Left renal pelvis (tissue), 4 donors: ENCODE measurements around the gene INSIG1. TPM values are rescaled to one million over a fixed set of nuclear protein-coding genes. Genes with fewer than 3 reads are reported as not detected.

Experiments
- DNase-seq, 4 donors: peaks; one replicate each; pipeline ENCODE4 v3.0.0-alpha.2; 2013; ENCODE audit warnings: low read depth in 4 of 4, low spot score in 3 of 4
- polyA plus RNA-seq, 4 donors: library from polyadenylated mRNA; unstranded; fragments of 120-200 nt; gene quantifications; one replicate each; pipeline ENCODE4 v1.2.1, GENCODE V29; 2013; ENCODE audit not compliant: insufficient read length in 4 of 4

INSIG1 gene
- polyA plus RNA-seq, 4 donors = 27.0 to 40.8 (median 31.5) TPM

- no peak for DNase-seq
These were observed 13.0 kb upstream of the INSIG1 start for GRCh38 chr7:155284496-155285274.

GRCh38 chr7:155285423-155285822 is 12.3 kb upstream of the INSIG1 start:
- DNase-seq = no peak

DNA sequence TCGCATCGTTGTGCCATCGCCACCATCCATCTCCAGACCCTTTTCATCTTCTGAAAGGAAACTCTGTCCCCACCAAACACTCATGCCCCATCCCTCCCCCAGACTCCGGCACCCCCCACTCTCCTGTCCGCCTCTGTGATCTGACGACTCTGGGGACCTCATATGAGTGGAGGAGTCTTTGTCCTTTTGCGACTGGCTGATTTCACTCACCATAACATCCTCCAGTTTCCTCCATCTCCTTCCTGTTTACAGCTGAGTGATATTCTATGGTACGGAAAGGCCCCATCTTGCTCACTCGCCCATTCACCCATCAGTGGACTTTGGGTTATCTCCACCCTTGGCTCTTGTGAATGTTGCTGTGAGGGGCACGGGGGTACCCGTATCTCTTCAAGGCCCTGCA is 11.8 kb upstream of the INSIG1 start:
- DNase-seq = no peak

DNA sequence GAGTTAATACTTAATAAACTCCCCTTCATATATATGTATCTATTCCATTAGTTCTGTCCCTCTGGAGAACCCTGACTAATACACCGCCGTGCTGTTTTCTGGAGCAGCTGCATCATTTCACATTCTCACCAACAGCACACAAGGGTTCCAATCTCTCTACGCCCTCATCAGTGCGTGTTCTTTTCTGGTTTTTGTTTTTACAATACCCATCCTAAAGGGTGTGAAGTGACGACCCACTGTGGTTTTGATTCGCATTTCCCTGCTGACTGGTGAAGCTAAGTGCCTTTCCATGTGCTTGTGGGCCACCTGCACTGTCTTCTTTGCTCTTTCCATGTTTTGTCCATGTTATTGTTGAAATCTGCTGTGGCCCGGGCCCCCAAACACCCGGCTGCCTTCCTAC is 11.0 kb upstream of the INSIG1 start:
- DNase-seq = no peak

DNA sequence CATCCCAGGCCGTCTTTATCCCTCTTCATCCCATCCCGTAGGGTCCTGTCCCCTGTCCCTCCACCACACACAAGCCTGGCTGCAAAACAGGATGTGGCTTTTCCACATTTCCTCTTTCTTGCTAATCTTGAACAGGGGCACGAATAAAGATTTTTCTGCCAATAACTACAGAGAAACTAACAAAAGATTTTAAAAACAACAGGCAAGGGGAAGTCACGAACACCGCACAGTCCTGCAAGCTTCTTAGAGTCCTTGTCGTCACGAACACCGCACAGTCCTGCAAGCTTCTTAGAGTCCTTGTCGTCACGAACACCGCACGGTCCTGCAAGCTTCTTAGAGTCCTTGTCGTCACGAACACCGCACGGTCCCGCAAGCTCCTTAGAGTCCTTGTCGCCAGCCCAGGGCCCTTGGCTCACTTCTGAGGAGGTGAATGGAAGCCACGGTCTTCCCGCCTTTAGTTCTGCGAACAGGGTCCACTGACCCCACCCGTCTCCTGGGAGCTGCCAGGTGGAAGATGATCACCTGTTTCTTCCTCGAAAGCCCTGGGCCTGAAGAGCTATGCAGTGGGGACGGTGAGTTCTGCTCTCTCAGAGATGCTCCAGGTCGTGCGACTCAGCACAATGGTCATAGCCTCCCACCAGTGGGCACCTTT is 10.3 kb upstream of the INSIG1 start:
- DNase-seq = no peak

DNA sequence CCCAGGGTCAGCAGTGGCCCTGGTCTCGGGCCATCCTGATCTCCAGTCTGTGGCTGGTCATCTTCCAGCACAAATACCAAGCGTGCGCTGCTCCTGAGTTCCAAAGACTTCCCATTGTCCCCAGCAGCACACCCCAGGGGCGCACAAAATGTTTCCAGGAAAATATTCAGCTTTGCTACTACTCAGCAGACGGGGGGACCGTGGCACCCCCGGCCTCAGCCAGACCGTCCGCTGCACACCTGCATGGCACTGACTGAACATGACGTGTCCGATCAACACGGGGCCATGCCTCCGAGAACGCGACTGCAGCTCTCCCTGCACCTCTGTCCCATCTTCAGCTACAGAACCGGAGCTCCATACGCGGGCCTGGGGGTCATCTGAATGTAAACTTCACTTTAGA is 9.6 kb upstream of the INSIG1 start:
- no peak for DNase-seq

GRCh38 chr7:155289107-155289506 is 8.6 kb upstream of the INSIG1 start:
- DNase-seq = no peak

GRCh38 chr7:155289949-155290501 is 7.7 kb upstream of the INSIG1 start:
- DNase-seq = no peak

- DNase-seq = no peak
These were observed 6.6 kb upstream of the INSIG1 start for GRCh38 chr7:155291045-155291530.

DNA sequence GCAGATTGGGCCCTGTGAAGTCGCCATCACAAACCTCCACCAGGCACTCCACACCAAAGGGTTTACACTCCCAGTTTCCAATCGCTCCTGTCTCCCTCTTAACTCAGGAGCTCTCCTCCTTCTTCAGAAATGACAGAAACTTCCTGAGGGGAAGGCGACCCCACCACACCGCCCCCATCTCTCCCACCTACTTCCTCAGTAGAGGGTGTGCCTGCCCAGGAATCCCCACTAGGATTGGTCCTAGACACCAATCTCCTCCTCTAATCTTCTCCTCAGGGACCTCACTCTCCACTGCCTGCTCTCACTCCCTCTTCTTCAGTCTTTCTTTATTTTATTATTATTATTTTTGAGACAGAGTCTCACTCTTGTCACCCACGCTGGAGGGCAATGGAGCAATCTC is 5.9 kb upstream of the INSIG1 start:
- no peak for DNase-seq

GRCh38 chr7:155292680-155293226 is 4.9 kb upstream of the INSIG1 start:
- DNase-seq = no peak

- no peak for DNase-seq
These were observed 3.8 kb upstream of the INSIG1 start for GRCh38 chr7:155293721-155294510.

DNA sequence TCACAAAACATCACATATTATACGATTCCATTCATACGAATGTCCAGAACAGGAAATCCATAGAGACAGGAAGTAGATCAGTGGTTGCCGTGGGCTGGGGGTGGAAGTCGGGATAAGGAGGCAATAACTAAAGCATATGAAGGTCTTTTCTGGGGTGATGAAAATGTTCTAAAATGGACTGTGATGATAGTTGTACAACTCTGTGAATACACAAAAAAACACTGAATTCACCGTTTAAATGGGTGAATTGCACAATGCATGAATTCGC is 3.2 kb upstream of the INSIG1 start:
- DNase-seq = no peak

- no peak for DNase-seq
These were observed 2.2 kb upstream of the INSIG1 start for GRCh38 chr7:155295511-155295910.

GRCh38 chr7:155296006-155296787 is 1.5 kb upstream of the INSIG1 start:
- no peak for DNase-seq

- peak in 3 of 4 donors; percentile 14 to 36 (median 24) for DNase-seq
These were observed 726 bp upstream of the INSIG1 start for GRCh38 chr7:155296788-155297516.

- no peak for DNase-seq
These were observed 683 bp downstream of the INSIG1 start for GRCh38 chr7:155298288-155298833.

GRCh38 chr7:155298834-155299534 is 1.3 kb downstream of the INSIG1 start:
- peak; percentile 72 to 87 (median 76) for DNase-seq
